Right cardiac atrium (tissue), 5 donors: ENCODE results near the gene CDS2. TPM values are rescaled to one million over a fixed set of nuclear protein-coding genes. Genes with fewer than 3 reads are reported as not detected.

ENCODE experiments used
- ATAC-seq, 2 donors: fragments of 200-7000 bp; cut with Tn5 transposase; one replicate each; pipeline versions ENCODE4 v1.8.0 to v1.9.1; 2020; ENCODE audit warnings: moderate library complexity in 2 of 2, mild to moderate bottlenecking in 1 of 2
- DNase-seq, 3 donors: peaks; one replicate each; pipeline ENCODE4 v3.0.0-alpha.2; 2020
- H3K27ac ChIP-seq: one replicate; pipeline ENCODE4 v1.5.1; 2013; ENCODE audit warnings: mild to moderate bottlenecking, low read length, control low read depth, moderate library complexity
- H3K27me3 ChIP-seq: one replicate; pipeline ENCODE4 v1.6.1; 2013; ENCODE audit not compliant: control insufficient read depth, insufficient read depth
- H3K4me1 ChIP-seq: one replicate; pipeline ENCODE4 v1.6.1; 2013; ENCODE audit warnings: low read length; ENCODE audit not compliant: control insufficient read depth, insufficient read depth
- H3K4me3 ChIP-seq: one replicate; pipeline ENCODE4 v1.5.1; 2013; ENCODE audit warnings: low read length, control low read depth
- H3K9me3 ChIP-seq: one replicate; pipeline ENCODE4 v1.6.1; 2013; ENCODE audit warnings: low read length; ENCODE audit not compliant: control insufficient read depth
- WGBS: extraction: QIAGEN DNeasy Blood & Tissue Kit; methylation state at CpG from one replicate; pipeline ENCODE4 v1.1.7; 2013; 5-methylcytosine and 5-hydroxymethylcytosine counted together
- intact Hi-C, 4 donors: fragments of 100-400 bp; cut with DNase I; formaldehyde crosslinking; loops; one replicate each; pipeline versions ENCODE4 v1.11.0 to v1.14.0; 2022 to 2023
- polyA plus RNA-seq: library from polyadenylated mRNA; stranded (reverse); fragments of 200-250 nt; gene quantifications from one replicate; pipeline ENCODE4 v1.2.3, GENCODE V29; 2013
- total RNA-seq, 4 donors: library from RNA; stranded (reverse); fragmentation: NEBNext Ultra II Directional; extraction: Animal tissue kit (Norgen Biotek cat#: 25700); gene quantifications; one replicate each; pipeline ENCODE4 v1.2.1, GENCODE V29; 2021
- donor health status: healthy with polysubstance abuse.
- donor health status: DM: no; HTN: yes; CAD: no.
- donor health status: DM: no; HTN: no; CAD: no.
- donor health status: DM: no; HTN: yes; CAD: no; lungs with severe emphysema.
- donor health status: DM: yes; HTN: yes; CAD: no.

CDS2 gene
- total and polyA plus RNA-seq, 5 donors = 29.1 to 98.6 (median 87.9) TPM

- DNase-seq (no peak), ATAC-seq (no peak)
- H3K27me3 ChIP-seq = no peaks in the 10 kb centered on the region
- H3K4me3 ChIP-seq = no peak overlapping the region
- H3K27ac ChIP-seq = peak overlapping the region; percentile 79
- 84% methylated on average over 4 of the region's 4 CpGs for WGBS
- no peaks in the 10 kb centered on the region for H3K4me1 ChIP-seq
- no peaks in the 10 kb centered on the region for H3K9me3 ChIP-seq
- intact Hi-C loops = no loop called here
Measured at GRCh38 chr20:5196149-5196548, 69.3 kb downstream of the CDS2 start.

GRCh38 chr20:5197270-5197827 is 70.5 kb downstream of the CDS2 start:
- no peak for DNase-seq
- Histone ChIP-seq H3K9me3 (no peaks in the 10 kb centered on the region), H3K4me1 (peaks cover 4% of the 10 kb centered on the region), H3K27ac (peak overlapping the region; percentile 75), H3K4me3 (no peak overlapping the region), H3K27me3 (no peaks in the 10 kb centered on the region)
- peak; percentile 74 for ATAC-seq
- intact Hi-C loops = no loop called here
- 67% methylated on average over 11 of the region's 11 CpGs for WGBS

GRCh38 chr20:5197847-5198650 is 71.2 kb downstream of the CDS2 start:
- DNase-seq (peak in 2 of 3 donors; percentile 58 to 60), ATAC-seq (peak; percentile 10 to 28)
- peak overlapping the region; percentile 81 for H3K27ac ChIP-seq
- 74% methylated on average over 10 of the region's 10 CpGs for WGBS
- peaks cover 4% of the 10 kb centered on the region for H3K4me1 ChIP-seq
- no peaks in the 10 kb centered on the region for H3K9me3 ChIP-seq
- no peak overlapping the region for H3K4me3 ChIP-seq
- intact Hi-C loops = no loop called here
- H3K27me3 ChIP-seq = no peaks in the 10 kb centered on the region

- peak in 1 of 2 donors; percentile 6 for ATAC-seq
- WGBS = 78% methylated on average over 8 of the region's 8 CpGs
Measured at GRCh38 chr20:5198651-5198924, 71.8 kb downstream of the CDS2 start.

GRCh38 chr20:5203380-5203779 is 76.6 kb downstream of the CDS2 start:
- H3K4me3 ChIP-seq = no peak overlapping the region
- peaks cover 9% of the 10 kb centered on the region for H3K4me1 ChIP-seq
- intact Hi-C loops = loop anchor here in 2 of 4 donors (5.0 to 10.0 kb wide), 2 partner anchors 241 to 244 kb away; no protein-coding TSS in a partner anchor
- WGBS = 80% methylated on average over 4 of the region's 4 CpGs
- ATAC-seq (no peak), DNase-seq (no peak)
- H3K27me3 ChIP-seq = no peaks in the 10 kb centered on the region
- H3K9me3 ChIP-seq = no peaks in the 10 kb centered on the region
- H3K27ac ChIP-seq = peak overlapping the region; percentile 57

More at GRCh38 chr20:5198651-5198924, 71.8 kb downstream of the CDS2 start:
- intact Hi-C loops = no loop called here
- Histone ChIP-seq H3K9me3 (no peaks in the 10 kb centered on the region), H3K27me3 (no peaks in the 10 kb centered on the region), H3K4me1 (peaks cover 4% of the 10 kb centered on the region), H3K27ac (peak overlapping the region; percentile 81), H3K4me3 (no peak overlapping the region)
- DNase-seq = no peak

- Histone ChIP-seq H3K27me3 (no peaks in the 10 kb centered on the region), H3K4me3 (no peak overlapping the region), H3K9me3 (no peaks in the 10 kb centered on the region), H3K27ac (no peak overlapping the region), H3K4me1 (peaks cover 9% of the 10 kb centered on the region)
- intact Hi-C loops = loop anchor here in 2 of 4 donors (5.0 to 10.0 kb wide), 2 partner anchors 239 to 242 kb away; no protein-coding TSS in a partner anchor
- WGBS = 25% methylated on average over 10 of the region's 10 CpGs
- ATAC-seq = peak; percentile 87 to 92
- DNase-seq = peak; percentile 64 to 86 (median 83)
Measured at GRCh38 chr20:5205348-5206210, 78.8 kb downstream of the CDS2 start.

- intact Hi-C loops = loop anchor here in 2 of 4 donors (5.0 to 10.0 kb wide), 2 partner anchors 238 to 240 kb away; no protein-coding TSS in a partner anchor
- Histone ChIP-seq H3K9me3 (no peaks in the 10 kb centered on the region), H3K27me3 (no peaks in the 10 kb centered on the region), H3K27ac (no peak overlapping the region), H3K4me1 (peaks cover 7% of the 10 kb centered on the region), H3K4me3 (no peak overlapping the region)
- ATAC-seq (no peak), DNase-seq (no peak)
Measured at GRCh38 chr20:5207138-5207537, 80.3 kb downstream of the CDS2 start.

GRCh38 chr20:5211803-5212714 is 85.3 kb downstream of the CDS2 start:
- ATAC-seq (no peak), DNase-seq (no peak)
- Histone ChIP-seq H3K27ac (no peak overlapping the region), H3K4me1 (peaks cover 6% of the 10 kb centered on the region), H3K9me3 (no peaks in the 10 kb centered on the region), H3K4me3 (no peak overlapping the region), H3K27me3 (no peaks in the 10 kb centered on the region)
- intact Hi-C loops = loop anchor here in 1 of 4 donors (10.0 kb wide), 1 partner anchor 457 kb away; no protein-coding TSS in a partner anchor
- 92% methylated on average over 8 of the region's 8 CpGs for WGBS

GRCh38 chr20:5212907-5213487 is 86.2 kb downstream of the CDS2 start:
- no peak overlapping the region for H3K27ac ChIP-seq
- 92% methylated on average over 2 of the region's 2 CpGs for WGBS
- peaks cover 6% of the 10 kb centered on the region for H3K4me1 ChIP-seq
- H3K27me3 ChIP-seq = no peaks in the 10 kb centered on the region
- ATAC-seq = no peak
- intact Hi-C loops = loop anchor here in 1 of 4 donors (10.0 kb wide), 1 partner anchor 458 kb away; no protein-coding TSS in a partner anchor
- no peaks in the 10 kb centered on the region for H3K9me3 ChIP-seq
- no peak for DNase-seq
- no peak overlapping the region for H3K4me3 ChIP-seq

- peak; percentile 56 to 74 for ATAC-seq
- peak overlapping the region; percentile 91 for H3K27ac ChIP-seq
- DNase-seq = no peak
- no peak overlapping the region for H3K4me3 ChIP-seq
- intact Hi-C loops = loop anchor here in 1 of 4 donors (10.0 kb wide), 1 partner anchor 460 kb away; no protein-coding TSS in a partner anchor
- H3K9me3 ChIP-seq = no peaks in the 10 kb centered on the region
- peaks cover 6% of the 10 kb centered on the region for H3K4me1 ChIP-seq
- H3K27me3 ChIP-seq = no peaks in the 10 kb centered on the region
- WGBS = 68% methylated on average over 3 of the region's 3 CpGs
Measured at GRCh38 chr20:5214826-5215225, 88.0 kb downstream of the CDS2 start.
